Activated gamma-delta T cell treated with Interleukin-2 at 50 U/mL for 16 hours (primary cell): ENCODE data around the gene GSE1.

Source experiments
- DNase-seq: peaks from one replicate; pipeline ENCODE4 v3.0.0-alpha.2; 2020

GSE1 gene

DNA sequence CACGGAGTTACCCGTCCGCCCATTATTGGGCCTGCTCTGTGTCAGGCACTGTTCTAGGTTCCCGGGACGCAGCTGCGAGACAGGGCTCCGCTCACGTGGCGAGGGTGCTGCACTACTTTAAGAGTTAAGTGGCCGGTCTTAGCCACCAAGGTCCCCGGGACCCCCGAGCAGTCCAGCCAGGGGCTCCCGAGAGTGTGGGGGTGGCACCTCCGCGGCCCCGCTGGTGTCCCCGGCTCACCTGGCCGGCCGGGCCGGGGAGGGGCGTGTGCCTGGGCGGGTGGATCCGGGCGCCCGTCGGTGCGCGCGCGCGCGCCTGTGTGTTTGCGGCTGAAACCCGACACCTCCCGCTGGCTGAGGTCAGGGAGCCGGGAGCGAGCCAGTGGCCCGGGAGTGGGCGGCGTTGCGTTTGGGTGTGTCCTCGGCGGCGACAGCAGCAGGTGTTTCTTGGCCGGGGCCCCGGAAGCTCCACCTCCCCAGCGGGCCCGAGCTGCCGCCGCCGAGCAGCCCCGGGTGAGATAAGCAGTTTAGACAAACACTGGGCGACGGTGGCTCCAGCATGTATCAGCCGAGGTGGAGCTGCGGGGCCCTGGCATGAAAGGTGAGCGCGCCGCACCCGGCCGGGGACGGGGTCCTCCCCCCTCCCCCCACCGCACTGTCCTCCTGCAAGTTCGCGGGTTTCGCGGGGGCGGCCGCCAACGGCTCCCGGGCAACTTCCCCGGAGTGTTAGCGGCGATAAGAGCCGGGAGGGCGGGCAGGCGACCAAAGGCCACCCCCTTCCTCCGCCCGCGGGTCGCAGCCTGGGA lies at the start of gene GSE1:
Gene GSE1, plus strand, starts transcription at position 522 of the 803 bp plus-strand sequence. Its CDS starts 70 bp downstream, at position 592.
- peak; percentile 65 for DNase-seq

DNA sequence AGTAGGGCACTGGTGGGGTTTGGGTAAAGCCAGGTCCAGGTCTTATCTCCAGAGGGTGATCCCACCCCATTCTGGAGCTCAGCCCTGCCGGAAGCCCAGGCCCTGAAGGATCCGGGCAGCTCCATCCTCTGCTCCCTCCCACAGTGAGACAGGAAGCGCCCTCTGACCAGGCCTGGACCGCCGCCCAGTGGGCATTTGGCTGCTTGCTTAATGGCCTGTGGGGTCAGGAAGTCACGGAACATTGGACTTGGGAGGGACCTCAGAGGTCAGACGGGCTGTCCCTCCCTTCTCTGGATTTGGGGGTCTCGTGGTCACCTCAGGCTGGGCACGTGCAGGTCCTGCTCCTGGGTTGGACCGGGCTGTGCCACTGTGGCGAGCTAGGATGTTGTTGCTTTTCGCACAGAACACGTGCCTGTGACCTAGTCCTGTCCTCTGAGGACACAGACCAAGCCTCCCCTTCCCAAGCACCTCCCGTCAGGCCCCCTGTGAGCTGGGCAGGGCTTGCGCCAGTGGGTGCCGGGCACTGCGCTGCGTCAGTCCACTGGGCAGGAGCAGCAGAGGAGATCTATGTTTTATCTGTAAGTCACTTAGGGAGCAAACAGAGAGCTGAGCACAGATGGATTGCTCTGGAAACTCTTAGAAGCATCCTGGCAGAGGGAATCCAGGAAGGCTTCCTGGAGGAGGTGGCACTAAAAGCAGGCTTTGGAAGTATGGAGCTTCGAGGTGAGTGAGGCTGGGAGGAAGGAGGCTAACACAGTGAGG lies 49.4 kb upstream of the GSE1 start:
- DNase-seq = no peak

DNA sequence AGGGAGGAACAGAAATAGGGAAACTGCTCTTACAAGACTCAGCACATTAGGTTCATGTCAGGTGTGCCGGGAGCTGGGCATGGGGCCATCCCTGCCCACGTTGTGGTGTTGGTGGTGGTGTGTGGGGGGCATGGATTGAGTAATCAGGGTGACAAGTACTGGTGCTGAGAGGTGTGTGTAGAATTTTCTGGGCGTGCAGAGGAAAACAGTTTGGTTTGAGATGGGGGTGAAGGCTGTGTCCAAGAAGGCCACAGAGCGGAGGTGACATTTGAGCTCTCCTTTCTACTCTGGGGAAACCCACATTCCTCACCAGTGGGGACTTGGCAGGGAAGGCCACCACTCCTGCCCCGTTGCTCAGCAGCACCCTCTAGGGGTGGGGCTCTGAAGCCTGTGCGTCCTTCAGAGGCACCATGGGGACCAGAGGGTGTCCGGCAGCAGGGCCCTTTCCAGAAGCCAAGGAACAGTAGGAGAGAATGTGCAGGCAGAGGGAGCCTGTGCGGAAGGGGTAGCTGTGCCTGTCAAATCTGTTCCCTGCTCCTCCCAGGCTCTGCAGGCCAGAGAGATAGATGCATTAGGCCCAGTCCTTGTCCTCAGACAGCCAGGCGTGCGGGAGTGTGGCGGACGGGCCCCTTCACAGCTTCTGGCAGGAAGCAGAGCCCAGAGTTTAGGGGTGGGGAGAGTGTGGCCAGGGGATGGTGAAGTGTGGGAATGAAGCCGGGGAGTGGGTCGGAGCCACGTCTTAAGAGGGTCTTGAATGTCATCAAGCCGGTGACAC lies 48.7 kb upstream of the GSE1 start:
- DNase-seq = no peak

DNA sequence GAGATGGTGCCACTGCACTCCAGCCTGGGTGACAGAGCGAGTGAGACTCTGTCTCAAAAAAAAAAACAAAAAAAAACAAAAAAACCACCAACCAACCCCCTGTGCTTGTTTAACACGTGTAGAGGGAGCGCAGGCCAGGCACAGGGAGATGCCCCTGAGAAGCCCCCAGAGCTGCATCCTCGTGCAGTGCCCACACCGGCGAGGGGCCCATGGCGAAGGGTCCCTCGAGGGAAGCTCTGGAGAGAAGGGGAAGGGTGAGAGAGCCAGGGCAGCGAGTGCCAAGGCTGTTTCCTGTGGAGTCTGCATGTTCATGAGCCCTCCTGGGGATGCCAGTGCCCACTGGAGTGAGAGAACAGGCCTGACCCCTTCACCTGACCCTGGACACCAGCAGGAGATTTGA lies 47.8 kb upstream of the GSE1 start:
- no peak for DNase-seq

DNA sequence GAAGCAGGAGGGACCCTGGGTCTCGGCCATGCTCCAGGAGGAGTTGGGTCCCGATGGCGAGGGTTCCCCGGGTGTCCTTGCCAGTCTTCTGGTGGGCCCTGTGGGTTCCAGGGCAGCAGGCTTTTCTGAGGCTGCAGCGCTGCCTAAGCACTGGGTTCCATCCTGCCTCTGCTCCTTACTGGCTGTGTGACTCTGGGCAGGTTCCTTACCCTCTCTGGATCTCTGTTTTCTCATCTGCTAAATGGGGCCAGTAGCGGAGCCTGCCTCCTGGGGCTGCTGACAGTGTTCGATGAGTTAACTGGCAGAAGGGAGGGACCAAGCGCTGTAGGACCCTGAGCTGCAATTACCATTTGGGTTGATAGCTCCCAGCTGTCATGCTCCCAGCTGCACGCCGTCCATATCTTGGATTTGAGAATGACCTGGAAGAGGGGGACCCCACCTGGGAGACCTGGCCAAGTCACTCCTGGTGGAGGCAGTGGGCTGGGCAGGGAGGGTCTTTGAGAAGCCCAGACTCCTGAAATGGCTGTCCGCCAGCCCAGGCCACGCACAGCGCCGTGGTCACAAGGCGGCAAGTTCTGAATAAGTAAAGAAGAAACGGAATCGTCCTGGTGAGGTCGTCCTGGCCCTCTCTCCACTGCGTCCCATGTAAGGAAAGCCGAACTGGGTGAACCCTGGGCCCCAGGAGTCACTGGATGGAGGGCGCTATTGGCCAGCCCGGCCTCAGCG lies 47.2 kb upstream of the GSE1 start:
- DNase-seq = no peak

DNA sequence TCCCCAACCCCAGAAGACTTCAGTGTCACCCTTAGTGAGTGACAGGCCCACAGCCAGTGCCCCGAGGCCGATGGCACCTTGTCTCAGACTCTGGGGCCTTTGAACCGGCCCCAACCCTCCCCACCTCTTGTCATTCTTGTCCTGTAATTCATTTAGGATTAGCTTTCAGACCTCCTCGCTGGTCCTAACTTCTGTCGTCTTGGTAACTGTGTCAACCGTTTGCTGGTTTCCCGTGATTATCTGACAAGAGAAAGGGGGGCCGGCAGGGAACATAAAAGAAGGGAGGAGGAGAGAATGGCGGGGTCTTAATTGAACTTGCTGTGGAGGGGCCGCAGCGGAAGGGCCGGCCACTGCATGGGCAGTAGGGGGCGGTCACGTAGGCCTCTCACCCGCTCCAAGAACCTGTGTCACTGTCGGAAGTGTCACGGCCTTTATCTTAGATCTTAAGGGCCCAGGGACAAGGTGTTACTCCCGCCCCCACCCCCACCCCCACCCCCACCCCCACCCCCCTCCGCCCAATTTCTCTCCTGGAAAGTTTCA lies 46.5 kb upstream of the GSE1 start:
- DNase-seq = no peak

DNA sequence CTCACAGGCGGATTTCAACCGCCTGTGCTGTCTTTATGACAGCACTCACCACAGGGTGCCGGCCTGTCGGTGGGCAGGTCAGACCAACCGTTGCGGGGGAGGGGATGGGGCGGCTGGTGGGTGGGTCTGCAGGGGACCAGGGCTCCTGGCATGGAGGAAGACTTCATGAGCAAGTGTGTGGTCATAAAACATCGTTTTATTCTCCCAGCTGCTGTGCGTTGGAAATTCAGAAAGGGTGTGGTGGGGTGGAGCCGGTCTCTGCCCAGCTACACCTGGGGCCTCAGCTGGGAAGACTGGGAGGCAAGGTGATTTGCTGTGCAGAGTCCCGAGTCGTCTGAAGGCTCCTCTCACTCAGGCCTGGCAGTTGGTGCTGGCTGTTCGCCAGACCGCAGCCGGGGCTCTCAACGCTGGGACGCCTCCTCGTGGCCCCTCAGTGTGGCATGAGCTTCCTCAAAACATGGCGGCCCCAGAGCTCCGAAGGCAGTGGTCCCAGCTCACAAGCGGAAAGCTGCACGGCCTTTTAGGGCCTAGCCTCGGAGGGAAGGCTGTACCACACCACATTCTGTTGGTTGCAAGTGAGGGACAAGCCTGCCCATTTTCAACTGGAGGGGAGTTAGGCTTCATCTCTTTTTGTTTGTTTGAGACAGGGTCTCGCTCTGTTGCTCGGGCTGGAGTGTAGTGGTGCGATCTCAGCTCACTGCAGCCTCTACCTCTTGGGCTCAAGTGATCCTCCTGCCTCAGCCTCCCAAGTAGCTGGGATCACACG lies 45.8 kb upstream of the GSE1 start:
- no peak for DNase-seq

DNA sequence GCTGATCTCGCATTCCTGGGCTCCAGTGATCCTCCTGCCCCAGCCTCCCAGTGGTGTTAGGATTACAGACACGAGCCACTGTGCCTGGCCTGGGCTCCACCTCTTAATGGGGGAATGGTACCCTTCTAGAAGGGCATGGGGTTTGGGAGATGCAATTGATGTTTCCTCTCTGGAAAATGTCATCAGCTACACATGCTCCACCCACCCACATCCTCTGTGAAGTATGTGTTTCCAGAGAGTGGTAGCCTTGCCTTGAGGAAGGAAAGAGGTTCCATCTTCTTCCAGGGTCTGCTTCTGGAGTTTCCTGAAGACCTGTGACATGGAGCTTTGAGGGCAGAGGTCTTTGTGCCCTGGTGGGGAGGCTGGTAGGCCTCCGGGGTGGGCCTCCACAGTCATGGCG lies 45.2 kb upstream of the GSE1 start:
- no peak for DNase-seq

DNA sequence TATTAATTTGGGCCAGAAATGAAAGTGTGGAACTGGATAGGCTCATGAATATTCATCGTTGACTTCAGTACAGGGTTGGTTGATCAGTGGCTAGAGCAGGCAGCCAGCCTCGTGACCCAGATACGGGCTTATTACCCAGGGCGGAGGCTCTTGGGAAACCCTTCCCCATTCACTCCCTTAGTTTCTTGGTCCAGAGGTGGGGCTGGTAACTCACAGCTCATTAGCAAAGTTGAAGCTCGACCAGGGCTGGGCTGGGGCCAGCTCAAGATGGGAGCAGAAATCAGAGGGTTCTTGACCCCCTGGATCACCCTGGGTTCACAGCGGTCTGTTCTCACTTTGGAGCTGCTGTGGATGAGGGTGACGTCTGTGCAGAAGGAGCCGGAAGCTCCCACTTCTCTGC lies 44.6 kb upstream of the GSE1 start:
- no peak for DNase-seq

DNA sequence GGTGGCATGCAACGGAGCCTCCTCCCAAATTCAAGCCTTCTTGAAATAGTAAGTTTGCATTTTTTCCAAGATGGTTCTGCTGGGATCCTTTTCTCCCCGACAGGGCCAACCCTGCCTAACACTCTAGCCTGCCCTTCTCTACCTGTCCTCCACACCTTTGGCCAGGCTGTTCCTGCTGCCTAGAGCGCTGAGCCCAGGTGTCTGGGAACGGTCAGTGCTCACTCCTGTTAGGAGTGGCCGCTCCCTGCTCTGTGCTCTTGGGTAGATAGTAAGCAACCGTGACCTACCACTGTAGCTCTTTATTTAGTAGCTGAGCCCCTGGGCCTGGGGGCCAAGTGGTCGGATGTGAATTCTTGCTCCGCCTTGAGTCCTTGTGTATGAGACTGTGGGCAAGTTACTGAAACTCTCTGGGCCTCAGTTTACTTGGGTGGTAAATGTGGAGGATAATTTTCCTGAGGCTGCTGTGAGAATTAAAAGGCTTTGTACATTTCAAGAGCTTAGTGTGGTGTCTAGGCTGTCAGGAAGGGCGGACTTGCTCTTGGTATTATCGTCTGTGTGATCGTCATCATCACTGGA lies 44.0 kb upstream of the GSE1 start:
- DNase-seq = no peak

DNA sequence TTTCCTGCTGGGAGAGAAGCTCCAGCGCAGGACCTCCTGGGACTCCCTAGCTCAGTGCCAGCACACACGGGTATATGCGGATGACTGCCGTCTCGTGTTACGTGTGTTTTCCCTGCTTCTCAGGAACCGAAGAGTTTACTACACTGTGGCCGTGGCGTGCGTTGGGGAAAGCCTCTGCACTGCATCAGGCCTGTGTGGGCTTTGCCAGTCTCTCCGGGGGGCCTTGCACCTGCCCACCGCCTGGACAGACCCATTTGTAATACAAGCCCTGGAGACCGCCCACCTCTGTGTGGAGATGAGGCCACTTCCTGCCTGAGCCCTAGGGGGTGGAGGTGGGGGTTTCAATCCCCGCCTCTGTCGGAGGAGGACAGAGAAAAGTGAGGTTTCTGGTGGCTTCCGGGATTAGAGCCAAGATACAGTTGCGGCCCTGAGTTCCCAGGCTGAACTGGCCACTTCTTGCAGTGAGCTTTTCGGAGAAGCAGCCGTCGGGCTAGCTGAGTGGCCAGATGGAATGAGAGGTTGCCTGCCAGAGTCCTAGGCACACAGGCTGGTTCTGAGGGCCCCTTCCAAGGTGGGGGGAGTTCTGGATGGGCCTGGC lies 43.4 kb upstream of the GSE1 start:
- DNase-seq = peak; percentile 65

DNA sequence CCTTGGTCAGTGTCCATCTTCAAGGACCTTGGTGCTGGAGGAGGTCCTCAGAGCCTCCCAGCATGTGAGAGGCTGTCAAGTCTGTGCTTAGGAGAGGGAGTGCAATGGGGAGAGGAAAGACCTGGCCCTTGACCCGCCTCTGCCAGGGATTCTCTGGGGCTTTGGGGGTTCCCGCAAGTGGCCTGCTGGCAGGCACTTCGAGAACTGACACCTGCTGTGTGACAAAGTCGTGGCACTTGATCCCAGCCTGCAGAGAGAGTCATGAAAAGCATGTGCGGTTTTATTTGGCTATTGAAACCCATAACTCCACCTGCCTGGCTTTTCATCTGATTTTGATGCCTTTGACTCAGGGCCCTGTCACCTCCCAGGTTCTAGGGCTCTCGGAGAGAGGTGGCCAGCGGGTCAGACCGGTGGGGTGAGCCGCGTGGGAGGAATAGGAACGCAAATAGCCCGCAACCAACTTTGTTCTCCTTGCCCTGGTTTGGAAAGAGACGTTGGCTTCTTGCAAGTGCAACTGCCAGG lies 42.8 kb upstream of the GSE1 start:
- DNase-seq = peak; percentile 26

DNA sequence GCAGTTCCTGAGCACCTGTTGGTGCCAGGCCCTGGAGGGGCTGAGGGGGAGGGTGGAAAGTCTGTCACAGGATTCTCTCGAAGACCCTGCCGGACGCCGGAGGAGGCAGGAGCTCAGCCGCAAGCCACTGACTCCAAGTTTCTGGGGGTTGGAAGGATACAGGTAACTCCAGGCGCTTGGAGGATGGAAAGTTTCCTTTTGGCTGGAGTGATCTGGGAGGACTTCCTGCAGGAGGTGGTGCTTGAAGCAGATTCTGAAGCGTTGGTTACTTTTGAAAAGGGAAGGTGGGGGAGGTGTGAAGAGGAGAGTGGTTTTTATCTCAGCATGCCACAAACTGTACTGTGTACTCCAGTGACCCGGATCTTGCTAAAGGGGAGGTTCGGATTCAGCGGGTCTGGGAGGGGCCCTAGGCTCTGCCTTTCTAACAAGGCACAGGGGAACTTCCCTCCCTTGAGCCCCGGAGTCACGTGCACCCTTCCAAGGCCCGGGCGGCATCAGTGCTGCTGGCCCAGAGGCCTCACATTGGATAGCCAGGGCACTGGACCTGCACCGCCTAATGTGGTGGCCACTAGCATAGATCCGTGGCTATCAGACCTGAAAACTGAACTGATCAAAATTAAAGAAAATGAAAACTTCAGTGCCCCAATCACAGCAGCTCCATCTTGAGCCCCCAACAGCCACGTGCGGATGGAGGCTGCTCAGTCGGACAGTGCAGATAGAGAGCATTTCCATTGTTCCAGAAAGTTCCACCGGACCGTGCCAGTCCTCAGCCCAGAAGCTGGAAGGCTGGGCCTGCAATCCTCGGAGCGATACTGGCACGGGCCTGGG lies 42.2 kb upstream of the GSE1 start:
- peak; percentile 62 for DNase-seq

DNA sequence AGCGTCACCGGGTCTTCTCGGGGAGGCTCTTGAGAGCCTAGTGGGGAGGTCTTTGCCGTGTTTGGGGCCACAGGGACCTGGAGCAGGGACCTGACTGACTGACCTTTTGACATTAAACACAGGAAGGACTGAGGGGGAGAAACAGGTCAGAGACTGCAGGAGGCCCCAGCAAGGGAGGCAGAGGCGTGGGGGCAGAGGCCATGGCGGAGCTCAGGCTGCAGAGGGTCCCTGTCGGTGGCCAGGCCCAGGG lies 41.6 kb upstream of the GSE1 start:
- no peak for DNase-seq

DNA sequence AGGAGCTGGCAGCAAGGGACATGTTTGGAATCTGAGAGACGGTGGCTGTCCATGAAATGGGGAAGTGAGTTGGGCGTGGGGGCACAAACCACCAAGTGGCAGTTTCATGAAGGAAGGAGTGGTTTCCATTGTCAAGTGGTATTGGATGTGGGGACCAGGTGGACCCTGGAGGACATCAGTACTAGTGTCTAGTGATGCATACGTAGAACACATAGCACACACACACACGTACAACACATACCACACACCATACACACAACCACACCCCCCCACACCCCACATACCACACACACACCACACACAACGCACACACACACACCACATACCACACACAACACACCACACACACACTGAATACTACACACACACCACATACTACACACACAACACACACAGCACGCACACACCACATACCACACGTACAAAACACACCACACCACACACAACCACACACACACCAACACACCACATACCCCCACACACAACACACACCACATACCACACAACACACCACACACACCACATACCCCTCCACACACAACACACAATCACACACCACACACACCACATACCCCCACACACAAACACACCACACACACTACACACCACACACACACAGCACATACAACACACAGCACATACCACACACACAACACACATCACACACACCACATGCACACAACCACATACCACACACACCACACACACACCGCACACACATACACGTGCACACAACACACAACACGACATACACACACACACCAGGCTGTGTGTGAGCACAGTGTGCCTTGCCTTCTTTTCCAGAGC lies 41.1 kb upstream of the GSE1 start:
- DNase-seq = no peak

DNA sequence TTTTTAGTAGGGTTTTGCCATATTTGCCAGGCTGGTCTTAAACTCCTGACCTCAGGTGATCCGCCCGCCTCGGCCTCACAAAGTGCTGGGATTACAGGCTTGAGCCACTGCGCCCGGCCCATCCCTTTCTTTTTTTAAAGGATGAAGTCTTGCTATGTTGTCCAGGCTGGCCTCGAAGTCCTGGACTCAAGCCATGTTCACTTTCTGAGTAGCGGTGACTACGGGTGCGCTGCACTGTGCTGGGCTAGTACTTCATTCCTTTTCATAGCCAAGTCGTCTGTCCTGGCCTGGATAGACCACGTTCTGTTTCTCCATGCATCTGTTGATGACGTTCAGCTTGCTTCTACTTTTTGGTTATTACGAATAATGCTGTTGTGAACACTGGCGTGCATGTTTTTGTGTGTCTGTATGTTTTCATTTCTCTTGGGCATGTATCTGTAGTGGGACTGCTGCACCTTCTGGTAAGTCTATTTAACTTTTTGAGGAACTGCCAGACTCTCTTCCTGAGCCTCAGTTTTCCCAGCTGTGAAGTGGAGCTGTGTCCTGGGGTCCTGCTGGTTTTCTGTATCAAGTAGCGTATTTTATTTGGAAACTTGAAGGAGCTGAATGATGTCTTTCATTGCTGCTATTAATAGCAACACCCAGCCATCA lies 40.0 kb upstream of the GSE1 start:
- DNase-seq = no peak

DNA sequence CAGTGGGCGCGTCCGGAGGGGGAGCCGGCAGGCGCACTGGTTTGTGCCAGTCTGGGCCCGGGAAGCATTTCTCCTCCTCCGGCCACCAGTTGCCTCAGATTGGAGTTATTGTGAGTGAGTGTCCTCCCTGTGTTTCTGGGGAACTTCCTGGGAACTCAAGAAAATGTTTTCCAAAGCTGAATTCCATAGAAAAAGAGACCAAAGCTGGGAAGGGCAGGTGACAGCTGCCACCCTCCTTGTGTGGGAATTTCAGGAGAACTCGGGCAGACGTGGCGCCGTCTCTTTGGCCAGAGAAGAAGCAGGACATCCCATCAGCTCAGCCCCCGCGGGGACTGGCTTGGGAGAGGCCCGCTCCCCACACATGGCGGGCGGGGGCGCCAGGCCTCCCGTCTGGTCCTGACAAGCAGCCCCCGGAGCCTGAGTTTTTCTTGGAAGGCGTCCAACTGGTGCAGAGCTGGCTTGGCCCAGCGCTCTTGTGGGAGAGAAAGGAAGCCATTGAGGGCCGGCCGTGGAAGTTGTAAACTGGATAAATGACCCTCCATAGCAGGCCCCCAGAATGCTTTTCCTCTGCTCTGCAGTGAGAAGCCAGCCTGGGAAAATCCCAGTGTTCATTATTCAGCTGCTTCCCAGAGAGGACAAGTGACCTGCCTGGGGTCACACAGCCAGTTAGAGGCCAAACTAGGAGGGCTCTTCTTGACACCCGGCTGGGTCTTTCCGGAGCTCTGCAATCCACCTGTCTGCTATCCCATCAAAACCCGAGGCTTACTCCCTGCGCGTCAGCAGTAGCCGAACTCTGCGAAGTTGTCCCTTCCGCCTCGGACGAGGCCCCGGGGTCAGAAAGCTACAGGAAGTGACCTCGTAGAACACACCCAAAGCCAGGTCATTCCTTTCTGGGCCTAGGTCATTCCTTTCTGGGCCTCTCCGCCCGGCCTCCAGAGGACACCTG lies 39.2 kb upstream of the GSE1 start:
- DNase-seq = no peak
